ENCODE results near the gene USP20. TPM values are rescaled to one million over a fixed set of nuclear protein-coding genes. Genes with fewer than 3 reads are reported as not detected.
"Not testable (repeated sequence)": the region's sequence is repeated elsewhere in the genome, so short reads cannot be mapped to it uniquely, and the experiment has no call there.

The USP20 gene
- total RNA-seq: 10 to 100 TPM; 52.2 to 54.2 TPM

DNA sequence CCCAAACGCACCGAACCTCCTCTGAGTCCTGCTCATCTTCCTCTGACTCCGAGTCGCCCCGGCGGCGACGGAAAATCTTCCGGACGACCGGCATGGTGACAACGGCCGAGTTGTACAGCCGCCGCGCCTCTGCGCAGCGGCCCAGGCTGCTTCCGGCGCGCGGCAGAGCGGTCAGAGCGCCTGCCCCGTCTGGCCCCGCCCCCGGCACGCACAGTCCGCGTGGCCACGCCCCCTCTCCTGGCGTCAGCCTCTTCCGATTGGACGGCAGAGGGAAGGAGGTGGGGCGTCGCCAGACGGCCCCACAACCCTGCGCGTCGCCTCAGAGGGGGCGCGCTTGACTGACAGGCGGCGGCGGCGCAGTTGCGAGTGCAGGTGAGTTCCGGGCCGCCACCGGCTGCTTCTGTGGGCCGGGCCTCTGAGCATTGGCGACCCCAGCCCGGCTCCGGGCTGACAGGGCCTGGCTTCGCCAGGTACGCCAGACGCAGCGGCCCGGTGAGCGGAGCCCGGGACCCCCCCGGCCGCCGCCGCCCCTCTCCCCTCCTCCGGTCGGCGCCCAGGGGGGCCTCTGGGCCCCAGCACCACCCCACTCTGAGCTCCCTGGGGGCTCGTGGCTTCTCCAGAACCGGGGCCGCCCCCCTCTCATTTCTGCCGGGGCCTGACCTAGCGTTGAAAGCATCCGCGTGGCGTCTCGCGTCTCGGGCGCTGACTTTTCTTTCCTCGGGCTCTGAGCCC is at the start of gene USP20, which contains the start of gene C9orf78:
Gene USP20, plus strand, starts transcription at position 331 of the 732 bp plus-strand sequence. CDS start 17,098 bp downstream, outside the sequence.
Gene C9orf78, minus strand, starts transcription at position 148 of the 732 bp plus-strand sequence. Its CDS starts 54 bp downstream, at position 94.
- ChIA-PET POLR2A (interaction anchor here (0.6 to 1.6 kb wide), 7 partner anchors 12 to 294 kb away, joined by 3 to 7 read pairs (median 3); partner anchors contain the start of gene TOR1A), CTCF (interaction anchor here (0.6 to 1.3 kb wide), 3 partner anchors 15 to 109 kb away, joined by 3 to 9 read pairs (median 3); no protein-coding TSS in a partner anchor)

DNA sequence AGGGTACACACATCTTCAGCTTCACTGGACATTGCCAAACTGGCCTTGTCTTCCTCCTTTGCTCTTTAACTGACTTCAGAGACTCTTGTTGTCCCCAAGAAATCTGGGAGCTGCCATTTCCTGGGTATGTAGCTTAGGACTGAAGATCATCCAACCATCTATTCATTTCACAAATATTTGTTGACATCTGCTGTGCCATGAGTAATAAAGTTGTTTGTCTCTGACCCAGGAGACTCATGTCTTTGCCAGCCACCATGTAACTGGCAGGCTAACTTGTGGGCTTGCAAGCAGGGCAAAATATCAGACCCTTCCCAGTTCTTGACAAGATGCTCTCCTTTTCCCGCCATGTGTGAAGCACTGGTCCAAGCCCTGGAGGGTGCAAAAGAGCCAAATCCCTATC is 49.4 kb upstream of the USP20 start:
- ChIA-PET POLR2A (no interaction called here), CTCF (interaction anchor here (0.7 to 2.1 kb wide), 4 partner anchors 44 to 142 kb away, joined by 3 to 11 read pairs (median 6); no protein-coding TSS in a partner anchor)

DNA sequence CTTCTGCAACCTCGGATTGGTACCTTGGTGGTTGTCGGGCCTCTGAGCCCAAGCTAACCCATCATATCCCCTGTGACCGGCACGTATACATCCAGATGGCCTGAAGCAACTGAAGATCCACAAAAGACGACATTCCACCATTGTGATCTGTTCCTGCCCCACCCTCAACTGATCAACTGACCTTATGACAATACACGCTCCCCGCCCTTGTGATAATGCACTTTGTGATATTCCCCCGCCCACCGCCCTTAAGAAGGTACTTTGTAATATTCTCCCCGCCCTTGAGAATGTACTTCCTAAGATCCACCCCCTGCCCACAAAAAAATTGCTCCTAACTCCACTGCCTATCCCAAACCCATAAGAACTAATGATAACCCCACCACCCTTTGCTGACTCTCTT is 48.8 kb upstream of the USP20 start:
- ChIA-PET CTCF (interaction anchor here (0.6 to 2.1 kb wide), 4 partner anchors 49 to 142 kb away, joined by 3 to 11 read pairs (median 4); no protein-coding TSS in a partner anchor), POLR2A (no interaction called here)

DNA sequence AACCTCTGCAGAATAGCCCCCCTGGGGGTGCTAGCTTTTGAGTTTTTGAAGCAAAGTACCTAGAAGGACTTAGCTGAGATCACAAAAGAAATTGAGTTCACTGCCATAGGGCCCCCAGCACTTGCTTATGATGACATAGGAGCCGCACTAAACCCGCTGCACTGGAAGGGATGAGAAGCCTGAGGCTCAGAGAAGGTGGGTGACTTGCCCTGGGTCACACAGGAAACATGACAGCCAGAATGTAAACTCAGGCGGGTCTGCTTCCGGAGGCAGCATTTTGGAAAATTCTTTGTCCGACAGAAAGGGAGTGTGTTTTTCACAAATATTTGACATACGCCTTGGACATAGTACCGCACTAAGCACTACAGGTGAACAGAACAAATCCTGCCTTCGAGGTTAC is 40.7 kb upstream of the USP20 start:
- CTCF ChIA-PET: no interaction called here
- POLR2A ChIA-PET: no interaction called here

DNA sequence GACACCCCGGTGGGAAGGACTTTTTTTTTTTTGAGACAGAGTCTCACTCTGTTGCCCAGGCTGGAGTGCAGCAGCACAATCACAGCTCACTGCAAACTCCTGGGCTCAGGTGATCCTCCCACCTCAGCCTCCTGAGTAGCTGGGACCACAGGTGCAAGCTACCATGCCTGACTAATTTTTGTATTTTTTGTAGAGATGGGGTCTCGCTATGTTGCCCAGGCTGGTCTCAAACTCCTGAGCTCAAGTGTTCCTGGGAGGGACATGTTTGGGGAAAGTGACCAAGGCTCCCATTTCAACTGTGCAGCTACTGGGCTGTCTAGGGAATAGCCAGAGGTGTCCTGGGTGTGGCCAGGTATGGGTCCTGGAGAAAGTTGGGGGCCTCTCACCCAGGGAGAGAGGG is 39.2 kb upstream of the USP20 start:
- POLR2A ChIA-PET: not testable (repeated sequence)
- CTCF ChIA-PET: interaction anchor here (0.6 kb wide), 1 partner anchor 52 kb away, joined by 4 read pairs; no protein-coding TSS in a partner anchor

DNA sequence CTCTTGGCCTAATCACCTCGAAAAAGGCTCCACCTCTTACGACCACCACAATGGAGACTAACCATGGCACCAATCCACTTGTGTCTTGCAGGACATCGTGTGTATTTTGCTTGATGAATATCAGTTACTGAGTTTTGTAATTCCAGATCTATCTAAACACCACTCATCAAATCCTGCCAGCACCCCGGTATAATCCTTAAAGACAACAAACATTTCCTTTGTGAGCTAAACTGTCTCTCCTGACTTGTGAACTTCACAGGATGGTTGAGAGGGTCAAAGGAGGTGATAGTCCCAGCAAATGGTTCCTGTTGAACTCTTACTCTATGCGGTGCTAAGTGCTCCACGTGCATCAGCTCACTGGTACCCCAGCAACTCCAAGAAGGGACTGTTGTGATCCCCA is 36.3 kb upstream of the USP20 start:
- ChIA-PET POLR2A (no interaction called here), CTCF (interaction anchor here (0.6 to 1.1 kb wide), 3 partner anchors 9 to 445 kb away, joined by 3 read pairs; no protein-coding TSS in a partner anchor)

DNA sequence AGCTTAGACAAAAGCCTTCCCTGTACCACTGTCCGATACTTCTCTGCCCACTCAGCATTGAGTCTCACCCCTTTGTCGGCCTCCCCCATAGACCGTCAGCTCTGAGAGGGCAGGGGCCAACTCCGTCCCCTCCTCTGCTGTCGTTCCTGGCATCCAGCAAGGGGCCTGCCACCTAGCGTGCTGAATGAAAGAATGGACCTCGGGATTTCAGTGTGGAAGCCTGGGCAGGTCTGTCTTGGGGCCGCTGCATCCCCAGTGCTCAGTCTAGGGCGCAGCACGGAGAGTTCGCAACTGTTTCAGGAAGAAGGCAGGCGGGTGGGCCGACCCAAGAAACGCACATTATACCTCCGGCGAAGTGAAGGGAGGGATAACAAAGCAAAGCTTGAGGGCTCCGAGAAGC is 33.8 kb upstream of the USP20 start:
- POLR2A ChIA-PET: no interaction called here
- CTCF ChIA-PET: interaction anchor here (1.2 kb wide), 1 partner anchor 10 kb away, joined by 4 read pairs; no protein-coding TSS in a partner anchor

DNA sequence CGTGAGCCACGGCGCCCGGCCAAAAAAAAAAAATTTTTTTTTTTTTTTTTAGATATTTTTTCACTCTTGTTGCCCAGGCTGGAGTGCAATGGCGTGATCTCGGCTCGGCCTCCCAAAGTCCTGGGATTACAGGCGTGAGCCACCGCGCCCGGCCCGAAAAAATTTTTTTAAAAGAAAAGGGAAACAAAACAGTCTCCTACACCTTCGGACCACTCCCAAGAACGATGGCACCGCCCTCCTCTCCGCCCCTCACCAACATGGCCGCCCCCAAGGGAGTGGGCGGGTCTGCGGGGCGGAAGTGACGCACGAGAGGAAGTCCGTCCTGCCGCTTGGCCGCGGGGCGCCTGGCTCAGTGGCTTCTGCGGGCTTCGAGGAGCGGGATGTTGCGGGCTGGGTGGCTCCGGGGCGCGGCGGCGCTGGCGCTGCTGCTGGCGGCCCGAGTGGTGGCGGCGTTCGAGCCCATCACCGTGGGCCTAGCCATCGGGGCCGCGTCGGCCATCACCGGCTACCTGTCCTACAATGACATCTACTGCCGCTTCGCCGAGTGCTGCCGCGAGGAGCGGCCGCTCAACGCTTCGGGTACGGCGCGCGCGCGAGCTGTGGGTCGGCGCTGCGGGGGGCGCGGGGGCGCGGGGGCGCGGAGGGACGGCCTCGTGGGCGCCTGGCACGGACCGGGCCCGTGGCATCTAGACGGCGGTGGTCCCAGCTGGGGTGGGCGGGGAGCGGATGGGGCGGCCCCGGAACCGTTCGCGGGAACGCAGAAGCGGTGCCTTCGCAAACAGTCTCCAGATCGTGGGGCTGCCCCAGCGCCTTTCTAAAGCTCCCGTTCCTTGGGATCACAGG is 32.2 kb upstream of the USP20 start, which contains the start of gene TOR1B:
Gene TOR1B, plus strand, starts transcription at position 352 of the 843 bp plus-strand sequence. Its CDS starts 29 bp downstream, at position 381.
- ChIA-PET POLR2A (interaction anchor here (0.7 to 1.1 kb wide), 3 partner anchors 20 to 65 kb away, joined by 3 to 4 read pairs (median 3); no protein-coding TSS in a partner anchor), CTCF (interaction anchor here (0.8 to 1.2 kb wide), 5 partner anchors 9 to 82 kb away, joined by 3 to 4 read pairs (median 3); no protein-coding TSS in a partner anchor)

DNA sequence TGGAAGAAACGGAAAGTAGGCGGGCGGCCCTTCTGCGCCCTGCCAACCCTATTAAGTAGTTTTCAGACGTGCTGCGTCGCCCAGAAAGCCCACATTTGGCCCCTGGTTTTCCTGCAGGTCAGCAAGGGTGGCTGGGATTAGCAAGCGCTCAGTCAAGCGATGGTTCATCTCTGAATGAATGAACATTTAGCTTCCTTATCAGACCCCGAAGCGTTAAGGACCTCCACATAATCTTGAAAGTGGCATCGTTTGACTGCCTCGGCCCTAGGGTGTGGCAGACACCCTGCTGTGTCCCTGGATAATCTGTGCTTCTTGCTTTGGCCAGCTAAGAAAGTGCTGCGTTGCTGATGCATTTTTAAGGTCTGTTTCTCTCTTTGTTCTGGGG is 31.6 kb upstream of the USP20 start:
- CTCF ChIA-PET: interaction anchor here (0.8 to 1.2 kb wide), 4 partner anchors 8 to 82 kb away, joined by 3 read pairs; no protein-coding TSS in a partner anchor
- POLR2A ChIA-PET: interaction anchor here (0.5 to 1.1 kb wide), 4 partner anchors 9 to 66 kb away, joined by 3 to 6 read pairs (median 4); no protein-coding TSS in a partner anchor

DNA sequence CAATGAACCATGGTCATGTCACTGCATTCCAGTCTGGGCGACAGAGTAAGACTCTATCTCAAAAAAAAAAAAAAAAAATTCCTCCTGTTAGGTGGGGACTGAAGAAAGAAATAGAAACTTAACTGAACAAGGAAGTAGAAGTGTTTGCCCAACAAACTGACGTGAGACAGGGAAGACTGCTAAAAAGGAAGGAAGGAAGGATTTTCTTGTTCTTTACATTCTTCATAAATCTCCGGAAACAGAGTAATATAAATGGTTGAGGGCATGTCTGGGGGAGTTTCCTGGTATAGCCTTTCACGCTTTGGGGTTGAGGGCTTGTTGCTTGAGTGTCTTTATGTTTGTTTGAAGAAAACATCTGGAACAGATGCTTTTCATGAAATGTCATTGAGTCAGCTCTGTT is 29.2 kb upstream of the USP20 start:
- ChIA-PET POLR2A (no interaction called here), CTCF (interaction anchor here (0.5 to 0.7 kb wide), 2 partner anchors 291 to 725 kb away, joined by 3 read pairs; no protein-coding TSS in a partner anchor)

DNA sequence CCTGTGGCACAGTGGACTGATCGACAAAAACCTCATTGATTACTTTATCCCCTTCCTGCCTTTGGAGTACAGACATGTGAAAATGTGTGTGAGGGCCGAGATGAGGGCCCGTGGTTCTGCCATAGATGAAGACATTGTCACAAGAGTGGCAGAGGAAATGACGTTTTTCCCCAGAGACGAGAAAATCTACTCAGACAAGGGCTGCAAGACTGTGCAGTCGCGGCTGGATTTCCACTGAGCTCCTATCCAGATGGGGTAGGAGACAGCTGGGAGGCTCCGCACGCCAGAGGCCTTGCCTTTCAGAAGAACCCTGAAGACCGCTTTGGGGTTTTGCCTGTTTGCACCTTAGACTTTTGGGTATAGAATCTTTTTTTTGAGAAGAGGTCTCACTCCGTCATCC is 25.9 kb upstream of the USP20 start:
- ChIA-PET POLR2A (no interaction called here), CTCF (interaction anchor here (1.4 kb wide), 1 partner anchor 25 kb away, joined by 3 read pairs; the partner anchor contains the start of gene C9orf78)

DNA sequence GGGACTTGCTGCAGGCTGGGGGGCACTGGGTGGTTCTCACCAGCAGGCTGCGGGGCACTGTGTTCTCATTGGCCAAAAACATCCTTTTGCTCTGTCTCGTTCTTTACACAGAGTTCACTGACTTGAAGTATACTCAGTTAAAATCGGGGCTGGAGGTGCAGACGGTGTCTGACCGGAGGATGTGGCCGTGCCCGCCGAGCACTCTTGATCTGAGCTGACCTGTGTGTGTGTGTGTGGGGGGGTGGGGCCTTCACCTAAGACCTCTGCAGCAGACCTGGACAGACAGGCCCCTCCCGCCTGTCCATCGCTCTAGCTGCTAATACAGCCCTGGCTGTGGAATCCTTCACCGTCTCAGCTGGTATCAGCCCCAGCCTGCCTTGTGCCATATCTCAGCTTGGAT is 25.1 kb upstream of the USP20 start:
- ChIA-PET POLR2A (interaction anchor here (0.6 kb wide), 1 partner anchor 80 kb away, joined by 4 read pairs; no protein-coding TSS in a partner anchor), CTCF (interaction anchor here (1.4 kb wide), 1 partner anchor 25 kb away, joined by 3 read pairs; the partner anchor contains the start of gene C9orf78)

DNA sequence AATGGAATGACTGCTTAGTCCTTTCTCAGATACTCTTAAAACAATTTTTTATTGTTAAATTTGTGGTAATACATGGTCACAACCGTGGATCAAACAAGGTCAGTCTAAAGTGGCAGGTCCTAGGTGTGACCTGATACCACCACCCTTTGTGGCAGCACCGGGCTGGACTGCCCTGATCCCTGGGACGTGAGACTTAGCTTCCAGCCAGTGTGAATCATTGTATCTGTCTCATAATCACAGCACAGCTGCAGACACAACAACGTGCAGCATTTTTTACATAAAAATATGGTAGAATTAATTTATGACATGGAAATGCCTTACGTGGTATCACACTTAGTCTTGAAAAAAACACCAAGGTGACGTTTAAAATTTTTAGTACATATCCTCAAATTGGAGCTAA is 24.5 kb upstream of the USP20 start:
- POLR2A ChIA-PET: interaction anchor here (0.6 kb wide), 3 partner anchors 28 to 81 kb away, joined by 4 to 6 read pairs (median 4); no protein-coding TSS in a partner anchor
- CTCF ChIA-PET: no interaction called here

DNA sequence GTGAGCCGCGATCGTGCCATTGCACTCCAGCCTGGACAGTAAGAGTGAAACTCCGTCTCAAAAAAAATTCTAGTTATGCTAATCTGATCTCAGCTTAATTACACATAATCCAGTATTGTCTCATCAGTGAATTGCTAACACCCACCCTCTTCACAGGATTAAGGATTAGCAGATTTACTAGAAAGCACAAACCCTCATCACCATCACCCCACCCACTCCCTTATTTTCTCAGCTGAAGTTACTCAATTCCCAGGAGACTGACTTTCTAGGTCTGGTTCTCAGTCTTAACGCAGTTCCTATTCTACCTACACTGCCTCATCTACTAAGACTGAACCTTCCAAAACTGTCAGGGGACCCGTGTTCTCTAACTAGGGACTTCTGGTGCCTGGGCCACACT is 23.3 kb upstream of the USP20 start:
- CTCF ChIA-PET: interaction anchor here (1.1 kb wide), 1 partner anchor 8 kb away, joined by 3 read pairs; no protein-coding TSS in a partner anchor
- POLR2A ChIA-PET: interaction anchor here (1.0 kb wide), 1 partner anchor 49 kb away, joined by 3 read pairs; no protein-coding TSS in a partner anchor

DNA sequence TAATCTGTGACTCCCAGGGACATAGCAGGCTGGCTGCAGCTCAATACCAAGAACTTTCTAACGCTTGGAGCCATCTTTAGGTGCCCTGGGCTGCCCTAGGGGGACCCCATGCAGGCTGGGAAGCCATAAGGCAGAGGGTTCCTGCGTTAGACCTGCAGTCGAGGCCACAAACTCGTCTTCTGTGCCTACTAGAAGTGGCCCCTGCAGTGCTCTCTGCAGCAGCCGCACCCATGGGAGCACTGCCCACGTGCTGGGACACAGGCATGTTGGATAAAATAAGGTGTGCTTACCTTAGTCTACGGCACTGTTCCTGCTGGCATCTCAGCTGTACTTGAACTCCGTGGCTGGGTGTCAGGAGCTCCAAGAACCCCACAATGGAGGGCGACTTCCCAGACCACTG is 22.9 kb upstream of the USP20 start:
- POLR2A ChIA-PET: interaction anchor here (1.0 to 1.2 kb wide), 2 partner anchors 8 to 48 kb away, joined by 3 to 4 read pairs; no protein-coding TSS in a partner anchor
- CTCF ChIA-PET: interaction anchor here (1.1 kb wide), 1 partner anchor 9 kb away, joined by 3 read pairs; no protein-coding TSS in a partner anchor

DNA sequence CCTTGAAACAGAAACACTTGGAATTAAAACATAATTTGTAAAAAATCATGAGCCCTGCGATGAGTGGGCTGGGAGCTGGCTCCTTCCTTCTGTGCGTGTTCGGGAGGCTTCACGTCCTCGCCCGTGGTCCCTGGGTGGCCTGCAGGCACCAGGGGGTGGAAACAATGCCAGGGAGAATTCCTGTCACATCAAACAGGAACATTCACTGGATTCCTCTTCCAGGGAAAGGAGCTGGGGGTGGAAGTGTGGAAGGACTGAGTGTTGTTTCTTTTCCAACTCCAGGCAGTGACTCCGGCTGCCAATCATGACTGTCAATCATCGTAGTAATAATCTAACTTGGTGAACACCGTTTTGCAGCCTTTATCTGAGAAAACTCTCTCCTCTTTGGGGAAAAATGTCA is 21.6 kb upstream of the USP20 start:
- CTCF ChIA-PET: interaction anchor here (0.5 kb wide), 1 partner anchor 601 kb away, joined by 3 read pairs; no protein-coding TSS in a partner anchor
- POLR2A ChIA-PET: interaction anchor here (1.2 kb wide), 1 partner anchor 9 kb away, joined by 4 read pairs; no protein-coding TSS in a partner anchor

DNA sequence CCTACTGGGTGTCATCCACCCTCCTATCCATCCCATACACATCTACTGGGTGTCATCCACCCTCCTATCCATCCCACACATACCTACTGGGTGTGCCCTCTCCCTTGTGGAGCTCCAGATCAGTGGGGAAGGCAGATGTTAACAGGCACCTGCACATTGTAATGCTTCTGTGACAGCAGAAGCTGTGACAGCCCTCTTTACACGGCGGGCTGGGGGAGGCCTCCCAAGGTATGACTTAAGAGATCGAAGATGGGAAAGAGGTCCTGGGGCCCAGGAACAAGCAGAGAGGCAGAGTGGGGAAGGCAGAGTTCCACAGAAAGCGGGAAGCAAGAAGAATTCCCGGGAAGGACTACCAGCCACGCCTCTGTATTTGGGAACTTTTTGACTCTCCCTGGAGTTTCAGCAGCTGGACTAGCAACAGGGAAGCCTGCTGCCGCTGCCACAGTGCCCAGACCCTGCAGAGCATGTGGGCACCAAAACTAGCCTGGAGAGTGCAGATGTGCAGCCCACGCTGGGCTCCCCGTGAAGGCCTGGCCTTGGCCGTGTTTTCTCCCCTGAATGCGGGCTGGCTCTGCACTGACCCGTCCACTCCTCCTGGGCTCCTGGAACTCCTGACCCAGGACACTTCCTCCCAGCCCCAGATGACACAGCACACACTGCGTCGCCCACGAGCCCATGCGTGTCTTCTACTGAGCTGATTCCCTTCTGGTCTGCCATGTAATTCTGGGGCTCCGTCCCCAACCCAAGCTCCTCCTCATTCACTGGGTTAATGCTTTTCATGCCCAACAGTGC is 20.6 kb upstream of the USP20 start:
- CTCF ChIA-PET: interaction anchor here (0.5 kb wide), 1 partner anchor 602 kb away, joined by 3 read pairs; no protein-coding TSS in a partner anchor

DNA sequence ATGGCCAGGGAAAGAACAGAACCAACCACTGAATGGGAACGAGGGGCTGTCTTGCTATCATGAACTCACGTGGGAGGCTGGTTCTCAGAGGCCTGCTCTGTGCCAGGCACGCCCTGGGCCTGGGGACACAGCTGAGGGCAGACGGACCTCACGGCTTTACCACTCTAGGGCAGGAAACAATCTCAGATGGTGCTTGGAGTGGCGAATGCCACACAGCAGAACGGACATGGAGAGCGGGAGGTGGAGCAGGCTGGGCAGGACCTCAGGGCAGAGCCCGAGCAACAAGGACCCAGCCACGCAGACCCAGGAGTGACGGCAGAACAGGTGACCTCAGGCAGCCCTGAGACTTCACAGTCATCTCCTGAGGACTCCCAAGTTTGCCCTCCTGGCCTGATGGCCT is 20.0 kb upstream of the USP20 start:
- CTCF ChIA-PET: no interaction called here

More for the DNA sequence above, 20.6 kb upstream of the USP20 start:
- POLR2A ChIA-PET: interaction anchor here (0.6 kb wide), 1 partner anchor 9 kb away, joined by 3 read pairs; the partner anchor contains the start of gene TOR1A

More for the DNA sequence above, 20.0 kb upstream of the USP20 start:
- POLR2A ChIA-PET: interaction anchor here (0.6 kb wide), 1 partner anchor 8 kb away, joined by 3 read pairs; the partner anchor contains the start of gene TOR1A
